ENCODE measurements around the gene OR6V1.

OR6V1 gene, protein sequence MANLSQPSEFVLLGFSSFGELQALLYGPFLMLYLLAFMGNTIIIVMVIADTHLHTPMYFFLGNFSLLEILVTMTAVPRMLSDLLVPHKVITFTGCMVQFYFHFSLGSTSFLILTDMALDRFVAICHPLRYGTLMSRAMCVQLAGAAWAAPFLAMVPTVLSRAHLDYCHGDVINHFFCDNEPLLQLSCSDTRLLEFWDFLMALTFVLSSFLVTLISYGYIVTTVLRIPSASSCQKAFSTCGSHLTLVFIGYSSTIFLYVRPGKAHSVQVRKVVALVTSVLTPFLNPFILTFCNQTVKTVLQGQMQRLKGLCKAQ

DNA sequence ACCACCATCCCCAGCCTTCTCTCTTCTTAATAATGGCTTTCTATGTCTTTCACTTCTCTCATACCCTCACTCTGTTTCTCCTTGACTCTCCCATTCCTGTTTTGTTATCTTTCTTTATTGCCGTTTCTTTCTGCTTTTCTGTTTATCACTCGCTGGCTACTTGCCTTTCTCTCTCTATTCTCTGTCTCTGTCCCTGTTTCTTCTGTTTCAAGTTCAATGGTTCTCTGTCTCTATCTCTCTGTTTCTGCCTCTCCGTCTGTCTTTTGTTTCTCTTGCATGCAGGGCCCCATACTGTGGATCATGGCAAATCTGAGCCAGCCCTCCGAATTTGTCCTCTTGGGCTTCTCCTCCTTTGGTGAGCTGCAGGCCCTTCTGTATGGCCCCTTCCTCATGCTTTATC lies at the start of gene OR6V1:
TSS of gene OR6V1 (plus strand) at position 301 of the 400 bp plus-strand sequence. CDS start at position 301, 0 bp downstream.
- DNase-seq = no peak

DNA sequence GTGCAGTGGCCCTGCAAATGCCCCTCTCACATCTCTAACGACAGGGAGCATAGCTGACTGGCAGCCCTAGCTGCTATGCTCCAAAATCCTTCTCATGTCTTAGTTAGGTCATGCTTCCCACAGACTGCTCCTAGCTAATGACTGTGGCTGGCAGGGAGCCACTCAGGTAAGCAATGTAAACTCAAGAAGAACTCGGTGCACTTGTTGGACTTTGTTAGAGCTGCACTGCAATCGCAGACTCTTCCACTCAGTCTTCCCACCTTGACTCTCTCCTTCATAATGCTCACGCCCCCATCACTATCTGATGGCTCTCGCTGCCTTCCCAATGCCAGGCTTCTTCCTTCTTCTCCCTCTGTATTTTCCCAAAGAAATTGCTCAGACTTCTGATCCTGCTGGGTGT lies 49.2 kb upstream of the OR6V1 start:
- DNase-seq = no peak

DNA sequence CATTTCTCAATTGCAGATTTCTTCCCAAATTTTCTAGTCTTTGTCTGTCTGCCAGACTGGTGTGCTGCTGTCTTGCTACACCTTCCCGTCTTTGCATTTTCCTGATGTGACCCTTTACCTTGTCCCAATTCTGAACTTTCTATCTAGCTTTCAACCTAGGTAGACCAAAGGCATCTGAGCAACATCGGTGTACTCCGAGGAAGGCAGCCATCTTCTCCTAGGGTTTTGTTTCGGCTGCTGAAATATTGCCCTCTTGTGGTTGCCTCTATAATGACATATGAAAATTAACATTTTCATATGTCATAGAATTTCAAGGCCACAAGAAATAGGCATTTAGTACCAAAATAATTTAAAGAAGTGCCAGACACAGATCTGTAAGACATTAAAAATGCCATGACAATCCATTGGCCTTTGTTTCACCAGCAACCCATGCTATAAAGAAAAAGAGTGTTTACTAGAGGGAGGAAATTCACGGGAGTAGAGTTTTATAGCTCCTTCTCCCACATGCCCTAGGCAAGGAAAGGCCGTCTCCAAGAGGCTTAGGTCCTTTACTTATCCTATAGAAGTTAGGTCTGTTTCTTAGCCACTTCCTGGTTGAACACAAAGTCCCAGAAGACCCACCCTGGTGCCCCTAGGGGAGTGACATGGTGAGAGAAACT lies 48.6 kb upstream of the OR6V1 start:
- no peak for DNase-seq

DNA sequence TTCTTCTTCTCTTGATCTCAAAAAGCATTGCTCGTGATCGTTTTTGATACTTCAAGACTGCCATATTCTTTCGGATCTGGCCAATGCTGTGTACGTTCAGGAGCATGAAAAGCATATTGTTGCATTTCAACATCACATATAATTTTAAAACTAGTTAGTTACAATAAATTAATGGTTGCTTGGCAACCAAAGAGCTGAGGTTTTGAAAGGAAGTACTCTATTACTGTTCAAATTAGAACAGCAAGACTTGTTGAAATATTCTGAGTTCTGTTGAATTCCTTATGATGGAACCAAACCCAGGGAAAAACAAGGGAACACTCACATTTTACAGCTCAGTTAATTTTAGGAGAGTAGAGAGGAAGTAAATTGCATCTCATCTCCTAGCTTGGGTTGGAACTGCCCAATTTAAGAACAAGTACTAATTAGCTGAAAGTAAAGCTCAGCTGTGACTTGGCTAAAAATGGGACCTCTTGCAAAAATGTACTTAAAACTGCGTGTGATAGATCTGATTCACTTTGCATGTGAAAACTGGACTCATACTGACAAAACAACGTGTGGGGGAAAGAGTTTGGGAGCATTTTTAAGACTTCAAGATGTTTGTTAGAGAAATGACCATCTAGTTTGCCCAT lies 46.4 kb upstream of the OR6V1 start:
- no peak for DNase-seq

DNA sequence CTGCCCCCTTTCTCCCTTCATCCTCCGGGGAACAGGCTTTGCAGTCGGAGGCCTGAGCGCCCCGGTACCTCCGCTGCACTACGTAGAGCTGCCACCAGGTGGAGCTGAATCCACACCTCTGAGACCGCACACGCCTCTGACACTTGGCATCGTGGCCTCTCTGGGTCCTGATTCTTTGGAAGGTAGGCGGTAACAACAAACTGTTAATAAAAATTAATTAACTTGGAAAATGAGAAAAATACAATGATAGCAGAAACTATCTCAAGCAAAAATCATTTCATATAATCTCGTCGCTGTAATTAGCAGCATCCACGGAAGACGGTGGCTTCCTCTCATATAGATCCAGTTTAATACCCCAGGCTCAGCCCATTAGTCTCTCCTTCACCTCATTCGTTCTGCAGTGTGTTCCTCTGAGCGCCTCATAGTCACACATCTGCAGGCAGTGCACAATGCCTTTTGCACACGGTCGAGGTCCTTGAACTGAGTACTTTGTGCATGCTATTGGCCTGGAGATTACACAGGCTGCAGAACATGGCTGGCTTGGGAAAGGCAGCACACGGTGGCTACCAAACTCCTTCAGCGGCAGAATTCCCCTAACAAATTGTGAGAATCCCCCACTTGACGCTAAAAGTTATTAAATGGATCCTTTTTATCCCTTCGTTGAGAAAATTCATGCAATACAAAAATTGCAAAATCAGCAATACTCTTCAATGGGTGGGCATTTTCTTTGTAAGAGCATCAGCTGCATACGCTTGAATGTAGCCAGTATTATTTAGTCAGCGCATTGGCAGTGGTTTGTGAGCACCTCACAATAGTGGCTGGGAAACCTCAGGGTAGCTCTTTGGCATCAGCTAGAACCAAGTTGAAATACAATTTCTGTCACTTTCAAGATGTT lies 43.9 kb upstream of the OR6V1 start:
- DNase-seq = peak; percentile 29

DNA sequence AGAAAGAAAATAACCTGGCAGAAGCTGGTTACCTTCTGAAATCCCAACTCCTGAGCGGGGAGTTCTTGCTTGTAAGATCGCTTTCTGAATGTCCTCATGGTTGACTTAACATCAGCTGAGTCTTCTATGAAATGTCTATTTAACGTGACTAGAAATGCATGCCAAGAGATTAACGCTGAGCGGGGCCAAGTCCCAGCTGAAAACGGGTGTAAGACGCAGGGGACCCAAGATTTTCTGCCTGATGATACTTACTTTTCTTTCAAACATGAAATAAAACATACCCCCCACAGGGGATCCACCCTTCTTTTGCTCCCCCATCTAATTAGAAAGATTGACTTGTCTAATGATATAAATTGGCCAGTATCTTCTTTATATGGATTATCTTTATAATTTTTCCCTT lies 40.1 kb upstream of the OR6V1 start:
- no peak for DNase-seq

DNA sequence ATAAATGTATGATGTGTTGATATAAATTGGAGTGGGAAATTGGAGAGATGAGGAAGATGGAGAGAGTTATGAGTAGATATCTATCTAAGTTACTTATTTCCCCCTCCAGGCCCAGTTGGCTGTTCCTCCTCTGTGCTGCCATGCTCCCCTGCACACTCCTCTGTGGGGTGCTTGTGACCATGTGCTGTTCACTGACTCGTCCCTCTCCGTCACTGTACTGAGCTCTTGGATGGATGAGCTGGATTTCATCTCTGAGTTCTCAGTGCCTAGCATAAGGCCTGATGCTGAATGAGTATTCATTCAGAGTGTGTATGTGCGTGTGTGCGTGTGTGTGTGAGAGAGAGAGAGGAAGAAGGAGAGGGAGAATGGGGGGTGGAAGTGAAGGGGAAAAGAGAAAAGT lies 39.7 kb upstream of the OR6V1 start:
- no peak for DNase-seq

DNA sequence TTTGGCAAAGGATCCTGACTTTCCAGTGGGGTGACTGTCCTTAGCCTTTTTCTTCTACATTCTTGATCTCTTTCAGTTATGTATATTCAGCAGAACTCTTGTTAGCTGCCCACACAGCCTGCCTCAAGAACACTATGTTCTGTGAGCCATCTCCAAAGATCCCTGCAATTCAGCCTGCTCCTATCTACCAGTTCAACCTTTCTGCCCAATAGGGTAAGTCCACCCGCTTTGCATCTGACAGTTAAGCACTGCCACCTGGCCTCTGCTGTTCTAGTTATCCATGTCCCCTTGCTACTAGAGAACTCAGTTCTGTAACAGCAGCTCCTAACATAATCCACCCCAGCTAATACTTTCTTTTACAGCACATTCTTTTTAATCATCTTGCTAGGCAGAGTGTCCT lies 38.7 kb upstream of the OR6V1 start:
- no peak for DNase-seq

DNA sequence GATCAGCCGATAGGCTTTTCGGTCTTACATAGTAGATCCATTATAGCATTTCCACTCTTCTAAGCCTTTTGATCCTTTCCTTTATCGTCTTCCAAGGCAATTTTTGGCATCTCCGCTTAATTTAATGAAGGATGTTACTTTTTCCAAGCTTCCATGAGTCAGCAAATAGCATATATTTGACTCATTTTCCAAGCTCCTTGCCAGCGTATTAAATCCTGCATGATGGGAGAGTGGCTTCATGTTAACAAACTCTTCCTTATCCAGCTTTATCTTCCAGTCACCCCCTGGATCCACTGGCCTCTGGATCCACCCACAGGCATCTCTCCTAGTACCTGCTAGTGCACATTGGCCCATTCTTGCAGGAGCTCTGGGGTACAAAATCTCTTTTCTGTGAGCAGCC lies 38.2 kb upstream of the OR6V1 start:
- DNase-seq = no peak

DNA sequence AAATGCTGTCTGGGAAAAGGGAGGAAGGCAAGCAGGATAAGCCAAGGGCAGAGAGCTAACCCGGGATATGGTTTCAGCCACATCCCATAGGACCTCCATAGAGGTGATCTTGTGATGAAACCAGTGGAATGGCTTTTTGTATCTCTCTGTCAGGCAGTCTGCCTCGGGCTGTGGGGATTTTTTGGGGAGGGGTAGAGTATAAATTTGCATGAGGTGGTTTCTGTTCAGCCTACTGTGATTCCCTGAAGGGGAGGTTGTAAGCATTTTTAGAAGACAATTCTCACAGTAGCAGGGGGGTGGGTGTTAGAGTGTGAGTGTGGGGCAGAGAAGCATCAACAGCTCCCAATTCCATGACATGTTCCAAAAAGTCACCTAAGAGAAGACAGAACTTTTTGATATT lies 37.1 kb upstream of the OR6V1 start:
- DNase-seq = no peak

DNA sequence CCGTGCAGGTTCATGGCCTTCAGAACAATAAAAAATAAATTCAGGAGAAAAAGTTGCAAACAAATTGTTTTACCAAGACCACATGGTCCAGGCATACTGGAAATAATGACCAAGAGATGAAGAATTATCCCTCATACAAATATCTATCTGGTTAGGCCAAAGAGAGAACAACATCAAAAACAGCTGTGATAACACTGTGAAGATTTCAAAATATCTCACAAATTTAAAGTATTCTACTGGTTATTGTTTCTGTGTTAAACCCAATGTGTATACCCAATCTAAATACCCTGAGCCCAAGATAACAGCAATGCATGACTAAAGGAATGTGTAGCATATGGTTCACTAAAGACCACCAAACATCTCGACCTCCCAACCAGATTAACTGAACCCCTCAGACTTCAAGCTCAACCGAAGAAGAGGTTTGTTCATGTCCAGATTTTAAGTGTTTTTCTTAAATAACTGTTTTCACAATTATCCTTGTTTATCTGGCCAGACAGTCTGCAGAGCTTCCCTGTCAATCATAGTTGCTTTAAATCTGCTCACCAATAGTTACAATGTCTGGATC lies 36.1 kb upstream of the OR6V1 start:
- no peak for DNase-seq

DNA sequence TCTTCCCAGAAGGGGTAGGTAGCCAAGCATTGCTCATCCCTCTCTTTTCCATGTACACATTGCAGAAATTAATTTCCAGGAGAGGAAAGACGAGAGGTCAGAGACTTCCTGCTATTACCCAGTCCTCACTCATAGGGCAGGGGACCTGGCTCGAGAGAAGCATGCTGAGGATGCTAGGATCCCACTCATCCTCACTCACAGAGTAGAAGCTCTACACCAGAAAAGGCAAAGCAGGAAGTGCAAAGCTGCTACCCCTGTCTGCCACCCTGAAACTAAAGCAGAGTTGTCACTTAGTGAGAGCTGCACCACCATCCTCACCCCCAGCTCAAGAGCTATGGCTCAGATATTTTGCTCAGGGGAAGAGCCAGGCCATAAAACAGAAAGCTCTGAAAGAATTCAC lies 35.1 kb upstream of the OR6V1 start:
- DNase-seq = no peak

DNA sequence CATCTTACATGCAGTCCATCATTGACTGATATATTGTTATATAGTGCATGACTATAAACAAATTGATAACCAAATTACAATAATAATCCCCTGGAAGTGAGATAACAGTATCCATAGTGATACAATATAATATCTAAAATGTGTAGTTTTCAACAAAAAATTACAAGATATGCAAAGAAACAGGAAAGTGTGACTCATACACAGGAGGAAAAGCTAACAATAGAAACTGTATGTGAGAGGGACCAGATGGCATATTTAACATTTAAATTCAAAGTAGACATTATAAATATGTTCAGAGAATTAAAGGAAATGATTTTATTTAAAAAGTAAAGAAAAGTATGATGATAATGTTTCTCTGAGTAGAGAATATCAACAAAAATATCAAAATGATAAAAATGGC lies 33.2 kb upstream of the OR6V1 start:
- no peak for DNase-seq

DNA sequence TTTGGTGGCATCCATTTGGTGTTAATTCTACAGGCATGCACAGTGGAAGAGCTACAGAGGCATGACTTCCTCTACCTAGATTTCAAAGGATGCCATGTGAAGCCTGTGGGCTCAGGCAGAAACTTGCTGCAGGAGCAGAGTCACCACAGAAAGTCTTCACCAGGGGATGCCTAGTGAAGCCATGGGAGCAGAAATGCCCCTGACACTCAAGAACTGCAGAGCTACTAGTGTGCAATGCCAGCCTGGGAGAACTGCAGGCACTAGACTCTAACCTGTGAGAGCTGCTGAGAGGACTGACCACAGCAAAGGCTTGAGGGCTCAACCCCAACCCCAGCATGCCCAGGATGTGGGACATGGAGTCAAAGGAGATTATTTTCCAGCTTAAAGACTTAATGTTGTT lies 29.1 kb upstream of the OR6V1 start:
- DNase-seq = no peak

DNA sequence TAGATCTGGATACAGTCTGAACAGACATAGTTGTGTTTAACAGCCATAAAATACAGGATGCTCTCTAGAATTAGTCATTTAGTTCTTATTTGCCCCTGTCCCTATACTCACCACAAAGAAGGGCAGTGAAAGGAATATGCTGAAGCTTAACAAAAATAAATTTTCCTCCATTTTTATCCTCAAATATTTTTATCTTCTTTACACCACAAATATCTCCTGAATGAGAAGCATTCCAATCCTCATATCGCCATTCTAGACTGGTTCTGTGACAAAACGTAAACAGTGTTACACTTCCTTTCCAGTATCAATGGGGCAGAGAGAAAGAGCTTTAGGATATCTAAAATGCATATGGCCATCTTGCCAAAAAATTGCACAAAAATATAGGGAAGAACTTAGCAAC lies 26.8 kb upstream of the OR6V1 start:
- DNase-seq = no peak

DNA sequence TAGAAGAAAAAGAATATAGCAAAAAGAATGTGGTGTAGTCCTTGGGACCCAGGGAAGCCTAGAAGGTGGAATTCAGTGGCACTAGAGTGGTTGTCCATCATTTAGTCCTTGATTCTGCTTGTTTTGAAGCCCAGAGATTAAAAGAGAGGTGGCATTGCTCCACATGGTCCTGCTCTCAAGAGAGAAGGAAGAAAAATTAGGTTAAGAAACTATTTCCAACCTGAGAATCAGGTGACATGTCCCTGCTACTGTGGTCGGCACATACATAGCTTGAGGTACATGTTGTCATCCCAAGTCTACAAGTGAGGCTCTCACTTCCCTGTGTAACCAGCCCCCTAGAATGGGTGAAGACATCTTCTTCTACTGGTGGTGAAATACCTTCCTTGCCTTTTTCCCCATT lies 25.1 kb upstream of the OR6V1 start, which contains the start of gene OR9A2:
TSS of gene OR9A2 (minus strand) at position 101 of the 400 bp plus-strand sequence. CDS start at position 101, 0 bp downstream.
- DNase-seq = no peak

DNA sequence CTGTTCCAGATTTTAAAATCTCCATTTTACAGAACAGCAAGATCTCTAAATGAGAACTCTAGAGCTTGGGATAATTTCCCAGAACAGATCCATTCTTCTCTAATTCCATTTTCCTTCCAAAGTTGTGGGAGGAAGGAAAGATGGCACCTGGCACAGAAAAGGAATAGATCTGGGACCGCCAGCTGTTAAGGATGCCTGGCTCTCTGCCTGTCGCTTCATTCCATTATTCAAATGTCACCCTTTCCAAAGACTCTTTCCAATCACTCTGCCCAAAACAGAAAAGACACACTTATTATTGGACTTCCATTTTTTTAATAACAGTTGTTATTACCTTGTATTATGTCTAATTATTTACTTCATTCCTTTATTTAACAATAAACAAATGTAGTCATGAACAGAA lies 24.5 kb upstream of the OR6V1 start:
- no peak for DNase-seq

DNA sequence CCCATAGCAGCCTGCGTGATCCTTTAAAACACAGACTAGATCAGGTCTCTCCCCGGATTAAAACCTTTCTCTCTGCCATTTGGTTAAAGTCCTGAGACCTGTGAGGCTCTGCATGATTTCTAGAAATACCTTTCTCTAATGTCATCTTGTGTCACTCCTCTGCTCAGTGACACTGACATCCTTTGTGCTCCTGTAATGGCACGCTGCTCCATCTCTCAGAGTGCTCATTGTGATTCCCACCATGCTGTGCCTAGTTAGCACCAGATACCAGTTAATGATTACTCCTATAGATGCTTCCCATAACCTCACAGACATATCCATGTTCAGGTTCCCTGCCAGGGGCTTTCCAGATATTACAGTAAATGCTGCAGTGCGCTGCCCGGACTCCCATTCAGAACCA lies 13.5 kb upstream of the OR6V1 start:
- no peak for DNase-seq

DNA sequence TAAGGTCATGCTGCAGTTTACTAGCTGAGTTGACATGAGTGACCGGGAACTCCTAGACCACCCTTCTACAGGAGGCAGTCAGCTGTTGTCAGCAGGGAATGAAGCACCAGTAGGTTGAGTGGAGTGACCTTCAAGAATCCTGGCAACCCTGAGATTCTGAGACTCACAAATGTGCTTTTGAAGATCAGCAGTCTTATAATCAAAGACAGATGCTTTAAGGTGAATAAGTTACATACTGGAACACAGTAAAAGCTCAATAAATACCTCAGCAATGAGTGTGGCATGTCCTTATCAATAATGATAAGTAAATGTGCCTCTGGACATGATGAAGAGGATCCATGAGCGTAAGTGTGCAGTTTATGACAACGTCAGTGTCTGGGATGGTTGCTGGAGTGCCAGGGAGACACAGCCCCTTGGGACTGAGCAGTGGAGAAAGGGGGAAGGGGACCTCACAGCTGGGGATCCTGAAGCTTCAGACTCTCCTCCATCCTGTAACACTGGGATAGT lies 11.9 kb upstream of the OR6V1 start:
- DNase-seq = no peak

DNA sequence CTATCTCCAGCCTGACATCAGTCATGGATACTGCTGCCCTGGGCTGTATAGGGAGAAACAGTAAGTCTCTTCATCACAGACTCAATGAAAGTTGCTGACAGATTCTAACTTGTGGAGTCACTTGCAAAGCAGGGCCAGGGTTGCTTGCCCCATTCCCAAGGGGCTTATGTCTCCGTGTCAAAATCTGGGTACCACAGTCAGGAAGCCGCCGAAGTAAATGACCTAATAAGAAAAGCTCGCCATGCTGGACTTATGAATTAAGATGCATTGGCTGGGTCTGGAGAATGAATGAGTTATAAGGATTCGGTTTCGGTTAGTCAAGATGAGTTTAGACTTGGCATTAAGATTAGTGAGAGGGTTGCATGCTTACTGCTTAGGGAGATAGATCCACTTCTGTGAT lies 10.8 kb upstream of the OR6V1 start:
- no peak for DNase-seq

DNA sequence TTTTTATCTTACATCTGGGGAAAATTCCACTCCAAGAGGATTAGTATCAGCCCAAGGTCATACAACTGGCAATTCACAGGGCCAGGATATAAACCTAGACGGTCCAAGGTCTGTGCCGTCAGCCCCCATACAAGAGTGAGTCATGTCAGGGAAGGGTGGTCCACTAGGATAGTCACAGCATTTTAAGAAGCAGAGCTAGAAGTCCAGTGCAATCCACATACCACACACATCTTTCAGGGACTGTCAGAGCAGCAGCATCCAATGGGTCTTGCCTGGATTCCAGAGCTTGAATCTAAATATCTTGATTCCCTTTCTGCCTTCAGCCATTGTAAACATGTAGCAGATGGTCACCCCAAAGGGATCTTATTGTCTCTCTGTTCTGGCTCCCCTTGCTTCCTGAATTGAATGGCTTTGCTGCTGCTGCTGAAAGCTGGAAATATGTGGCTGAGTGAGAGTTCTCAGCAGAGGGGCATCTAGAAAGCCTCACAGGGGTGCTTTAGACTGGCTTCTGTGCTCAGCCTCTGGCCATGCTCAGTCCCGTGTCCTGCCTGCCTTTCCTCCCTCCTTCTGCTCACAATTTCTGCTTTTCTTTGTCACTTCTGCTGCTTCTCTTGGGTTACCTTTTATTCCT lies 9.9 kb upstream of the OR6V1 start:
- no peak for DNase-seq

DNA sequence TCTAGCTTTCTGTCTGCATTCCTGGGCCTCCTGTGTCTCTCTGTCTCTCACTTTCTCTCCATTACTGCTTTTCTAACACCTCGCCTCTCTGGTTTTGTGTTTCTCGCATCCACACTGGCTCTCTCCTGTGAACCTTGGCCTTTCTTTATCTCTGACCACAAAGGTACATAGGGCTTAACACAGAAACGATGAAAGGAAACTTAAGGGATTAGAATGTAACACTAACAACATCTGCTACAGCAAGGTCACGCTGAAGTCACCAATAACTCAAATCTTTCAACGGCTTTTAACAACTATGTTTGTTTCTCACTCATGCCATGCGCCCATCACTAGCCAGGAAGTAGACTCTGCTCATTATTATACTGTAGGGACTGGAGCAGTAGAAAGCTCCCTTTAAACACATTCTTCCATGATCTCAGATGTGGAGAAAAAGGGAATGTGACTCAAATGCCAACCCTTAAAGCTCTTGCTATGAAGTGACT lies 9.3 kb upstream of the OR6V1 start:
- no peak for DNase-seq
